ENCODE results near the gene PAH.

The PAH gene

GRCh38 chr12:102885043-102885932 lies 31.8 kb downstream of the PAH start:
- TF ChIP-seq TAF1 (IDR thresholded peaks at IDR 0.05; ENCODE audit: borderline replicate concordance, insufficient read depth, low read length): no peak
- TF ChIP-seq SIN3A (IDR thresholded peaks at IDR 0.05; ENCODE audit: borderline replicate concordance, insufficient read depth, low read length): no peak
- no peak for TF ChIP-seq FOXP2 (optimal IDR thresholded peaks at IDR 0.05; ENCODE audit: borderline replicate concordance, extremely low read depth, extremely low read length, insufficient read depth)
- TF ChIP-seq POLR2AphosphoS5 (IDR thresholded peaks at IDR 0.05; ENCODE audit: low read depth, low read length): no peak
- no peak for TF ChIP-seq REST (IDR thresholded peaks at IDR 0.05; ENCODE audit: insufficient read depth in 1 of 2, low read depth in 2 of 2, low read length in 2 of 2)

DNA sequence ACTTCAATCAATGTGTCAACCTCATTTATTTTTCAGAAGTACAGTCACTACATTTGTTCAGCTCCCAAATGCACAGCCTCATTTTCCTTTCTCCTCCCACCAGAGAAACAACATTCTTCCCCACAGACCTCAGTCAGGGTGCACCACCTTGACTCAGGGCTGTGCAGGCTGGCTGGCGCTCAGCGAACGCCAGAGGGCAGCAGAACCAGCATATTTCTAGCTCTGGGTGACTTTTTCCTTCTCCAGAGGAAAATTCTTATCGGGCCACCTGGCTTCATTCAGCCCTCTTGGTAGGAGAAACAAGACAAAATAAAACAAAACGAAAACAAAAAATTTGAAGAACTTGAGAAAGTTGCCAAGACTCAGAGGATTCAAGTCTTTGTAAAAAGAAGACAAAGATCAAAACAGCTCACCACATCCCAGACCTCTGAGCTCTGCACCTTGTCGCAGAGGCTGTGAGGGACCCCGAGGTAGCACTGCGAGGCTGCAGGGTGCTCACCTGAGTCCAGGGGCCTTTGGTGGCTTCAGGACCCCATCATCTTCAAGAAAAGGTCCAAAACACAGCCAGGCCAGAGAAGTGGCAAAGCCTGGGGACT lies 33.7 kb downstream of the PAH start:
- TF ChIP-seq REST (IDR thresholded peaks at IDR 0.05; ENCODE audit: insufficient read depth in 1 of 2, low read depth in 2 of 2, low read length in 2 of 2) (no peak), FOXP2 (optimal IDR thresholded peaks at IDR 0.05; ENCODE audit: borderline replicate concordance, extremely low read depth, extremely low read length, insufficient read depth) (no peak), SIN3A (IDR thresholded peaks at IDR 0.05; ENCODE audit: borderline replicate concordance, insufficient read depth, low read length) (no peak), POLR2AphosphoS5 (IDR thresholded peaks at IDR 0.05; ENCODE audit: low read depth, low read length) (no peak), TAF1 (IDR thresholded peaks at IDR 0.05; ENCODE audit: borderline replicate concordance, insufficient read depth, low read length) (no peak)

DNA sequence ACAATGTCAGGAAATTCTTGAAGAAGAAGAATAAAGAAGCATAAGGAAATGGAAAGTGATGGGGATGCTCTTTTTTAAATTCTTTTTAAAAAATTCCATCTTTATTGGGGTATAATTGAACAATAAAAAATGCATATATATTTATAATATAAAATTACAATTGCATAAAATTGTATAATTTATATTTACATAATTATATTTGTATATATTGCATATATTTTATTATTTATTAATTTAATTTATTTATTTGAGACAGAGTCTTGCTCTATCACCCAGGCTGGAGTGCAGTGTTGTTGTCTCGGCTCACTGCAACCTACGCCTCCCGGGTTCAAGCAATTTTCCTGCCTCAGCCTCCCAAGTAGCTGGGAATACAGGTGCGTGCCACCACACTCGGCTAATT lies 36.3 kb downstream of the PAH start:
- no peak for TF ChIP-seq FOXP2 (optimal IDR thresholded peaks at IDR 0.05; ENCODE audit: borderline replicate concordance, extremely low read depth, extremely low read length, insufficient read depth)
- no peak for TF ChIP-seq POLR2AphosphoS5 (IDR thresholded peaks at IDR 0.05; ENCODE audit: low read depth, low read length)
- no peak for TF ChIP-seq TAF1 (IDR thresholded peaks at IDR 0.05; ENCODE audit: borderline replicate concordance, insufficient read depth, low read length)
- TF ChIP-seq SIN3A (IDR thresholded peaks at IDR 0.05; ENCODE audit: borderline replicate concordance, insufficient read depth, low read length): no peak
- no peak for TF ChIP-seq REST (IDR thresholded peaks at IDR 0.05; ENCODE audit: insufficient read depth in 1 of 2, low read depth in 2 of 2, low read length in 2 of 2)

DNA sequence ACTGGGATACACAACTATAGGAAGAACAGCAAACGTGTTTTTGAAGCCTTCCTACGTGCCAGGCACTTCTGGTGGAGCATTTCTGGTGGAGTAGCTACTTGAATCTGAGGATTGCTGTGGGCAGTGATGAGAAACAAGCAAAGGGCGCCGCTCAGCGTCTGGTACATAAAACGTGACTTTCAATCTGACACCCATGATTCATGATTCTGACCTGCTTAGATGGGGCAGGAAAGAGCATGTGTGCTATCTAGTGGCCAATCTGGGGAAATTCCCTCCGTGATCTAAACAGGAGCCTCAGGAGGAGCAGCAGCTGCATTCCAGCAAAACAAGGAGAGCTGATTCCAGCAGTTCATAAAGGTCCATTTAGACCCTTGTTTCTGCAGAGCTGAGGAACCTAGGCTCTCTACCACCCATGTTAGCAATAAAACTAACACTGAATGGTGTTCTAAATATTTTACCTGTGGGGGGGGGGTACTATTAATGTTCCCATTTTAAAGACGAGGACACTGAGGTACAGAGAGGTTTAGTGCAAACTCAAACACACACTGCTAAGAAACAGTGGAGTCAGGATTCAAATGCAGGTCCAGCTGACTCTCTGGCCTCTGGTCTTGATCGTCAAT lies 37.8 kb downstream of the PAH start:
- TF ChIP-seq POLR2AphosphoS5 (IDR thresholded peaks at IDR 0.05; ENCODE audit: low read depth, low read length) (no peak), TAF1 (IDR thresholded peaks at IDR 0.05; ENCODE audit: borderline replicate concordance, insufficient read depth, low read length) (no peak), REST (IDR thresholded peaks at IDR 0.05; ENCODE audit: insufficient read depth in 1 of 2, low read depth in 2 of 2, low read length in 2 of 2) (no peak), SIN3A (IDR thresholded peaks at IDR 0.05; ENCODE audit: borderline replicate concordance, insufficient read depth, low read length) (no peak), FOXP2 (optimal IDR thresholded peaks at IDR 0.05; ENCODE audit: borderline replicate concordance, extremely low read depth, extremely low read length, insufficient read depth) (no peak)
